ENCODE results near the gene C14orf180.

C14orf180 gene

DNA sequence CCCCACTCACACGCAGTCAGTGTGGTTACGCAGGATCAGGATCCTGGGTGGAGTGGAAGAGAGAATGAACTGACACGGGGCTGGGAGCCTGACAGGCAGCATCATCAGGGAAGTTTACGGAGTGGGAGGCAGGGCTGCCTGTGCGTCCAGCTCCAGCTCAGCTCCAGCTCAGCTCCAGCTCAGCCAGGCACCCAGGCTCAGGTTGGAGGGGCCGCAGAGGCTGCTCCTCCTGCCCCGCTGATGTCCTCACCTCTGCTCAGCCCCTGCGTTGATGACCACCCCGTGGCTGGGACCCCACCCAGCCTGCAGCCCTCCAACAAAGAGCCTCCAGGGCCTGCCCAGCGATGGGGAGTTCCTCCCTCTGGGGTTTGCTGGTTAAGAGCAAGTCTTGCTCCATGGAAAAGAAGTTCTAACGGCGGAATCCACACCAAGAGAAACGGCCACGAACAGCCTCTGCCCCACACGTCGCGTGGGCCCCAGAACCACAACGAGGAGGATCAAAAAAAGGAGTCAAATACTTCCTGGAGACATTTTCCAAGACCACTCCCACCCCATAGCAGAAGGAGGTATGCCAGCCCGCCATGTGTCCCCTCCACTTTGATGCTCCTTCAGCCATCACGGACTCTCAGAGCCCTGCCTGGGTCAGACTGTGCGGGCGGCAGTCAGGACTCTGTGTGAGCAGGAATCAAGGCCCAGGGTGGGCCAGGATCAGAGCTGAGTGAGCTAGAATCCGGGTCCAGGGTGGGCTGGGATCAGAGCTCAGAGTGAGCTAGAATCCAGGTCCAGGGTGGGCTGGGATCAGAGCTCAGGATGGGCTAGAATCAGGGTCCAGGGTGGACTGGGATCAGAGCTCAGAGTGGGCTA lies 17.7 kb upstream of the C14orf180 start:
- no peak for DNase-seq

DNA sequence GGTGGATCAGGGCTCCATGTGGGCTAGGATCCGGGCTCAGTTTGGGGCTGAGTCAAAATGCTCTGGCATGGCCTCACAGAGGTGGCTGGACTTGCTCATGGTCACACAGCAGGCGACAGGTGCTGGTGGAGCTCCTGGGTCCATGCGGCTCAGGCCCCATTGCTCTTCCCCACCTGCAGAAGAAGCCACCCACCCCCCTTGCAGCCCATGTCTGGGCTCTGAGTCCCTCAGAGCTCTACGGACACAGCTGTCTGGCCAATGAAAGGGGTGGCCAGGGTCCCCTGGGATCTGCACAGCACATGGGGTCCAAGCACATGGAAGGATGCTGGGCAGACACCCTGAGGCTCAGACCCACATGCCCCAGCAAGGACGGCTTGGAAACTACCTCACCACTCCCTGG lies 17.0 kb upstream of the C14orf180 start:
- DNase-seq = no peak

DNA sequence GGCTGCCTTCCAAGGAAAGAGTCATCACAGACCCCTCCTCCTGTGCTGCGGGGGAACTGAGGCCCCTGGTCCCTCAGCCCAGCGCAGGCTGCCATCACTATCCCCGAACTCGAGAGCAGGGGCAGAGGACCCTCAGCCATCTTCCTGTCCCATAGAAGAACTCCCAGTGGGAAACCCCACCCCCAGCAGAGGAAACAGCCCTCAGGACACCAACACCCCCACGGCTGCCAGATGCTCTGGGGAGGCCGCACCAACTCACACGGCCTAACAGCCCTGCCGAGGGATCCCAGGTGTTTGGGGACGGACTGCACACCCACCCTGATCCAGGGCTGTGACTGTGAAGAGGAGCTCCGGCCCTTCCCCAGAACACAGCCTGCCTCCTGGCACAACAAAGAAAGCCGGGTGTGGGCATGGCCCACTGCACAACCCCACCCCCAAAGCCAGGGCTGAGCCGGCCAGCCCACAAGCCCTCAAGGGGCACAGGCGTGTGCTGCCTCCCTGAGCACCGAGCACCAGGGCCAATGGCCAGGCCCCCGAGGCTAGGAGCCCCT lies 16.3 kb upstream of the C14orf180 start:
- no peak for DNase-seq

DNA sequence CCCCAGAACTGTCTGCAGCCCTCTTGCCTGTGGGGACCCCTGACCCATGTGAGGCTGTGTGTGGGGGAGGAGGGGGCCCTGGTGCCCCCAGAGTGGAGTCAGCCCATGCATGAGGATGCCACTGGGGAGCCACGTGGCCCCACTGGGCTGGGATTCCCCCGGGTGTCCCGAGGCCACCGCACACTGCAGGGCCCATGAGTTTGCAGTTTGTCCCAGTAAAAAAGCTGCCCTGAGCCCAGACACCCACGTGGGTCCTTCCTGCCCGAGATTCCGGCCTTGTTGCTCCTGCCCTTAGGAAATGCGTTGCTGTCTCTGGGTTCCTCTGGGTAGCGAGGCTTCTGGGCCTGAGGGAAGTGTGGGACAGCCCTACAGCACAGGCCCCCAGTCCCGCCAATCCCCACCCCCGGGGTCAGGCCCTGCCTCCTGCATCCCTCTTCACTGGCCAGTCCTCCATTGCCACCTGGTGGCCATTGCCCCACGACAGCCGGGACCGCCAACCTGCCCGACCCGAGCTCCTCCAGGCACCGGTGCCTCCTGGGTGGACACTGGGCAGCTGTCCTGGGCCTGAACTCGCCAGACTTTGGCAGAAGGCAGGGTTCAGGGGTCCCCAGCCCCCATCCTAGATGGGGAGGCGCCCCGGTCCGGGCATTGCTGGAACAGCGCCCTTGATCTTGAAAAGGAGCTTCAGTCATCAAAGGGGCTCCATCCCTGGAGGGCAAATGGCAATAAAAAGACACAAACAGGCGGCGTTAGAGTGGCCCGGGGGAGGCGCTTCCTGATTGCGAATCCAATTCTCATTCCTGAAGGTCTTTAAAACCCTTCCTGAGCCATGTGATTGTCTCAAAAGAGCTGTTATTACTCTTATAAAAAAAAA lies 15.6 kb upstream of the C14orf180 start:
- peak; percentile 86 for DNase-seq

DNA sequence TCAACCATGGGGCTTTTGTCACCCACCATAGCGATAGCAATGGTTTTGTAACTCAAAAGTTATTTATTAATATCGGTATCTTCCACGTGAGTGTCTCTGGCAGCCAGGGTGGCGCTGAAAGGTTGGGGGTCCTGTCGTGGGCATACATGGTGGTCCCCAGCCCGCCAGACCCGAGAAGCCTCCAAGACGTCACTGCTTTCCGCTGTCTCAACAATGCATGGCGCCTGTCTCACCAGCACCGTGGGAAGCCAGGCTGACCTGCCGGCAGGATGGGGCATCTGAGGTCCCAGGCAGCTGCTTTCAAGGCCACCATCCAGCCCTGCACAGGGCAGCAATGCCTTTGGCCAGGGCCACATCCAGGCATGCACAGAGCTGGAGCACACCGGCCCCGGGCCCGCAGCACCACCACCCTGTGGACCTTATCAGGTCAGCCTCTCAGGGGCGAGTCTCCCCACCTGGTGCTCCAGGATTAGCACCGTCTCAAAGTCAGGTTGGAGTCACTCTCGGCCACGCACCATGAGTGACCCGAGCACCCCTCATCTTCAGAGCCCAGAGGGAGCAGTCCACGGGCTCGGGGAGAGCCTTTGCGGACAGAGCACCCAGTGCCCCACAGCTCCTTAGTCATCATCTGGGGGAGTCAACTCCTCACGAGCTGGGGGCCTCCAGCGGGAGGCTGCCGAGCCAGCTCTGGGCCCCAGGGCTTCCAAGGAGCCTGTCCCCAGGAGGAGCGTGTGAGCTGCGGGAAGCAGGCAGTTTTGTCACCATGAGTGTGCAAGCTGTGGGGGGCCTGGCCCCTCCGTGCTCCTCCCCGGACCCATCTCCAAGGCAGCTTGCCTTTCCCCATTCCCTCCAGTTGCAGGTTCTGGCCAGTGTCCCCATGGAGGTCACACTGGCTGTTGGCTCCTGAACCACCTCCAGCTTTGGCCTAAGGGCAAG lies 14.6 kb upstream of the C14orf180 start:
- DNase-seq = no peak

DNA sequence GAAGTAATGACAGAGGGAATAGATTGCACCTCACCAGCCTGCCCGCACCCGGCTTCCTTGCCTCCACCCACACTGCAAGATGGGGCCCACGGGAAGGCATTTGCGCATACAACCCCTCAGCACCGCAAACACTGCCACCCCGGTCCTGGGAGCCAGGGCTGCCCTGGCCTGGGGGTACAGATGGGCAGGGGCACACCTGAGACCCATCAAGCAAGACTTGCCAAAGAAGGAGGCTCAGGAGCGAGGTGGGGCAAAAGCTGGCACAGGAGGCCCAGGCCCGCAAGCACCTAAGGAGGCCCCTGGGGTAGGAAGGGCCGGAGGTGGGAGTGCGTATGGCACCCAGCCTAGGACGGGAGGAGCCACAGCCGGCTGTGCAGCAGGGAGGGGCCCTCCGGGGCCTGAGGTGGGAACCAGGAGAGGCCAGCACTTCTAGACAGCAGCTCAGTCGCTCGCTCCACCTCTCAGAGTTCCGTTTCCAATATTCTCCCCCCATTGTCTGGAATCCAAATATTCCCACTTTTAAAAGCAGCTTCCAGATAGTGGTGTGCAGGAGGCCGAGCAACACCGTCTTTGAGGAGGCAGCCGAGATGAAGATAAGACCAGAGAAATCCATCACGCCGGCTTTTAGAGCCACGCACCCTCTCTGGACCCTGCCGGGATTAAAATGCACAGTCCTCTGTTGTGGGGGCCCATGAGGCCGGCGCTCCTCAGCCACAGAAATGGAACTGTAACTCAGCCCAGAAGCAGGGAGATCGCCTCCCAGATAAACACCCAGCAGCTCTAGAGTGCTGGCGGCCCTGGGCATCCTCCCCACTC lies 12.2 kb upstream of the C14orf180 start:
- no peak for DNase-seq

DNA sequence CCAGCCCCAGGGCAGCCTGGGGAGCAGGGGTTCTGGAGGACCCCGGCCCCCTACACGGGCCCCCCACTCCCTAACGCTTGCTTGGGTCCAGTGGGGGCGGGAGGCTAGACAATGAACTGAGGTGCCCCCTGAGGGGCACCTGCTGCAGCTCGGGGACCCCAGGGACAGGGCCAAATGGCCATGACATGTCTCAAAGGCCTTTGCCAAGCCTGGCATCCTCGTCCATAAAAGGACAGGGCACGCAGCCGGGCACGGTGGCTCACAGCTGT lies 11.7 kb upstream of the C14orf180 start:
- no peak for DNase-seq

DNA sequence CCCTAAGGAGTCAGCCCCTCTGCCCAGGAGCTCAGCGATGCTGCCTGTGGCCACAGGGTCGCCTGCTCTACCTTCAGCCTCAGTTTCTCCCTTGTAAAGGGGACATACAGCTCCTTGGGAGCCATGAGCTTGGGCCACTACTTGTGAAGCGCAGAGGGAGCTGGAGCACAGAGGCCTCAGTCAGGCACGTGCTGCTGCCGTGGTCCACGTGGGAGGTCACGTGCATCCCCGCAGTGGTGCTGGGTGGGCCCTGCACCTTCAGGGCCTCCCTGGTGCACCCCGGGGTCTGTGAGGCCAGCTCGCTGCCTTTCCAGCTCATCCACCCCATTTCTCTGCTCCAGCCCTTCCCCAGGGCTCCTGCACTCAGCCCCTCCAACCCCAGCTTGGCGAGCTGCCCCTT lies 10.9 kb upstream of the C14orf180 start:
- DNase-seq = no peak

DNA sequence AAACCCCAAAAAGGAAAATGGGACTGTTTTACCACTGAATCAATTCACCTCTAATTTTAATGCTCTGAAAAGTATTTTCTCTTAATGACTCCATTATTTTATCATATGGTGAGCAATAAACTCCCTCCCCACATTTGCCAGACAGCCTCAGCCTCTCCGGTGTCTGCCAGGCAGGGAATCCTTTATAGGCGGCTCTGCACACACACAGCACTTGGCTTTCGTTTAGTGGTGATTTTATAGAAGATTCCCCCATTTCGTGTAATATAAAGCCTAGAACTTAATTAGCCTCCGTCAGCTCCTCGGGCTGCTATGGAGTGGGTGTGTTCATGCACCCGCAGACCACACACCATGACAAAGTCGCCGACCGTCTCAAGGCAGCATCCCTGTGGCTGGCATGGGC lies 10.1 kb upstream of the C14orf180 start:
- no peak for DNase-seq

DNA sequence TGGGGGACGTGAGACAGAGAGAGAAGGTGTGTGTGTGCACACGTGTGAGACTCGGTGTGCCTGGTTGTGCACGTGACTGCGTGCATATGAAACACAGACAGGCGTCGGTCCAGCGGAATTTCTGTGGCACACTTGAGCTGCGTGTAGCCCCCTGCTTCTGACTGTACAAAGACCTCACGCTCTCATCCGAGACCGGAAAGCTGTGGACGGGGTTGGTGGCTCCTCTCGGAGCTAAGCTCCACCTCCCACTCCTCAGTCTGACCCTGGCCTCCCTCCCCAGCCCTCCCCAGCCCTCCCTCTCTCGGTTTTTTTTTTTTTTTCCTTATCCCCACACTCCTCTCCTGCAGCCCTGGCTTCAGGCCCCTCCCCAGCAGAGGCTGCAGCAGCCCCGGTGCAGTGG lies 8.3 kb upstream of the C14orf180 start:
- DNase-seq = no peak

DNA sequence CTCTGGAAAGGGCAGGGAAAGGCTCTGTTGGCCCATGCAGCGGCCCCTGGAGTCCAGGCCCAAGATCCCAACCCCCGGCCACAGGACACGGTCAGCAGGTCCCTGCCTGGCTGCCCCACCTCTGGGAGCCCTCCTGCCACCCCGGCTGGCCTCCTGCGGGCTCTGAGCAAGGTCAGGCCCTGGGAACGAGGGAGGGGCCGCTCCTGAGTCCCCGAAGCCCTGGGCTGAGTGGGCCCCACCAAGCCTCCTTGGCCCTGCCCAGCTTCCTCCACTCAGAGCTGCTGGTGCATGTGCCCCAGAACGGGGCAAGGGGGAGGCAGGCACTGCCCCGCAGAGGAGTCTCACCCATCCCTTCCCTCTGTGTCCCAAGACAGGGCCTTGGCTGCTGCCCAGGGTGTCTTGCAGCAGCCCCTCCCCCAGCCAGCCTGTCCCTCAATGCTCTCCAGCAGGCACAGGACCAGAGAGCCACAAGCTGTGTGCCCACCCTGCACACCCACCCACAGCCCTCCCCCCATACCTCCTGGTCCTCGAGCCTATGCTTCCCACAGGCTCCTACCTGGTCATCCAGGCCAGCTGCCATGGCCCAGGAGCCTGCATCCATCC lies 7.4 kb upstream of the C14orf180 start:
- DNase-seq = no peak

DNA sequence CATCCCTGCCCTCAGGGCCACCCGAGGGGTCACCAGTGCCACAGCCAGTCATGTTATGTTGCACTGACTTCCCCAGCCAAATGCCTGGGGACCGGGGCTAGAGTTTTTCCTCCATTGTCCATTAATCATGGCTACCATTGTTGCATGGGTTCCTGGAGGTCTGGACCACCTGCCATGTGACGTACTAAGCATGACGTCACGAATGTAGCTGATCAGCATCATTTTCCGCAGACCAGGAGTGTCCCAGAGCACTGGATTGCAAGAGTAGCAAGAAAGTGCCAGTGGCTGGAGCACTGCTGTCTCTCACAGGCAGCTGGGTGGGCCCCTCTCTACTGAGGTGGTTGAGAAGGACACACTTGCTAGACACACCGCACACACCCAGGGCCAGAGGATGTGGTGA lies 6.9 kb upstream of the C14orf180 start:
- DNase-seq = no peak

DNA sequence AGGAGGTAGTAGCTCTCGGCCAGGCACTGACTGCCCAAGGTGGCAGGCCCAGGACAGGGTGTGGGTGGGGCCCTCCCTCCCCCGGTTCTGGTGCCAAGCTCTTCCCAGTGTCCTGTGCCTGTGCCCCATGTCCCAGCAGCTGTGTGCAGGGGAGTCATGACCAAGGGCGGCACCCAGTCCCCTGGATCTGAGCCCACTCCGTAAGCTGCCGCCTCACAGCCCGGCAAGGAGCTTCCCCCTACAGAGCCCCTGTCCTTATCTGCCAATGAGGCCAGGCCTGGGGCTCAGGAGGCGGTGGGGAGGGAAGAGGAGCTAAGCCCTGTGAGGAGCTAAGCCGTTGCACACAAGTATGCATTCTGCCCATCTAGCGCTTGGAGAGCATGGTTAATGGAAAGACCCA lies 5.6 kb upstream of the C14orf180 start:
- no peak for DNase-seq

DNA sequence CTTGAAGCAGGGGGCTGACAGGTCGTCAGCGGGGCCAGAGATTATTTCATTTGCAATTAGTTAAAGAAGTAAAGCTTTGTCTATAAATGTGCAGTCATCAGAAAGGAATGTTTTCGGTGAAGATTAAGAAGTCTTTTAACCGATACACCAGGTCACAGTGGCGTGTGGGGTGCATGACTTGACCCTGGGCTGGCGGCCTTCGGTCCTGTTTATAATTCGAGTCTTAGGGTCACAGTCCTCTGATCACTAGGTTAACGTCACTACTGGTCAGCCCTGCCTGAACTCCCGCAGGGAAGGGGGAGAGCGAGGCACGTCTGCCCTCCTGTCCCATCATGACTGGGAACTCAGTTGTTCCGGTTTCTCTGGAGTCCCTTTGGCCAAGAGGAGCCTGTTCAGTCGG lies 5.0 kb upstream of the C14orf180 start:
- DNase-seq = no peak

DNA sequence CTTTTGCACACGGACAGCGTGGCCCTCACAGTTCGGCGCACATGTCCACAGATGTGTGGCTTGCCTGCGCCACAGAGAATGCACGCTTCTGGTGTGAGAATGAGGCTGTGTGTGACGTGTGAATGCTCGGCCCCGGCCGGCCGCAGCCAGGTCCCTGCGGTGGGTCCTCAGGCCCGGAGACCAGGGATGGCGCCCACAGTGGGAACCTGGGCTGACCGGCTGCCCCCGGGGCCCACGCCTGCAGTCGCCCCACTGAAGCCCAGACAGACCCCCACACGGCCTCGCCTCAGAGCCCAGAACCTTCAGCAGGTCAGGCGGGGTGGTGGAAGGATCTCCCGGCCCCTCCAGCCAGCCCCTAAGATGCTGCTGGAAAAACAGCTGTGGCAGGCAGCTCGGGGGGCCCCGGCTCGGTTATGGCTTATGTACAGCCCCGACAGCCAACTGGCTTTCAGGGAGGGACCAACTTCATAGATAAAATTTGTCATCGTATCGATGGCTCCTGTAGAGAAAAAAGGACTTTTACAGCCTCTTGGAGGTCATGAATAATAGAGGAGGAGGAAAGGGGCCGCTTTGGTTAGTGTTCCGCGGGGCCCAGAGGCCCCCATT lies 4.5 kb upstream of the C14orf180 start:
- DNase-seq = no peak

DNA sequence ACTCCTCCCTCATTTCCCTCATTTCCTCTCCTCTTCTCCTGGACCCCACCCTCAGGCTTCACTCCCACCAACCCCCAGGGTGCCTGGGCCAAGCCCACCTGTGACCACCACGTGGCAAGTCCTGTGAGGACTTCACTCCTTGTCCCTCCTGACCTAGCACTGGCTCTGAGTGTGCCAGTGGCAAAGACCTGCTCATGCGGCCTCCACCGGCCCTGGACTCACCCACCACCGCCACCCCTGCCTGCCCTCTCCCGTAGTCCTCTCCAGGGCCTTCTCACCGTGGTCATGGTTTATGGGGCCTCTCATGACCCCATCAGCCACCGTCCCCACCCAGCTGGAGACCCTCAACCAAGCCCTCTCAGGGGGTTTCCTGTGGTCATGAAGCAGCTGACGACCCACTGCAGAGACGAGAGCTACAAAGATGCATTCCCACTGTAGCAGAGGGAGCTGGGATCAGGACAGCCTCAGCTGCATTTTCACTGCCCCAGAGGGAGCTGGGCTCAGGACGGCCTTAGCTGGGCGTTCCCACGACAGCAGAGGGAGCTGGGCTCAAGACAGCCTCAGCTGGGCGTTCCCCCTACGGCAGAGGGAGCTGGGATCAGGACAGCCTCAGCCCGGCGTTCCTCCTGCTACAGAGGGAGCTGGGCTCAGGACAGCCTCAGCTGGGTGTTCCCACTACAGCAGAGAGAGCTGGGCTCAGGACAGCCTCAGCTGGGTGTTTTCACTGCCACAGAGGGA lies 3.2 kb upstream of the C14orf180 start:
- DNase-seq = no peak

DNA sequence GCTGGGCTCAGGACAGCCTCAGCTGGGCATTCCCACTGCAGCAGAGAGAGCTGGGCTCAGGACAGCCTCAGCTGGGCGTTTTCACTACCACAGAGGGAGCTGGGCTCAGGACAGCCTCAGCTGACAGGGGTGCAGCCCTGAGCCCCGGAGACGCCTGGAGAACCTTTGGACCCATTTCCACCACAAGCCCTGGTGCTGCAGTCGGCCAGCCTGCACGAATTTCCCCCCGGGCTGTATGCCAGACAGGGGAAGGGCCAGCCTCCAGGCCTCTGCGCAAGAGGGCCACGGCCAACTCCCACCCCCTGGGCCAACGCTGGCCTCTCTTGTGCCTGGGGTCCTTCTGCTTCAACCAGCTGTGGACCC lies 2.6 kb upstream of the C14orf180 start:
- no peak for DNase-seq

DNA sequence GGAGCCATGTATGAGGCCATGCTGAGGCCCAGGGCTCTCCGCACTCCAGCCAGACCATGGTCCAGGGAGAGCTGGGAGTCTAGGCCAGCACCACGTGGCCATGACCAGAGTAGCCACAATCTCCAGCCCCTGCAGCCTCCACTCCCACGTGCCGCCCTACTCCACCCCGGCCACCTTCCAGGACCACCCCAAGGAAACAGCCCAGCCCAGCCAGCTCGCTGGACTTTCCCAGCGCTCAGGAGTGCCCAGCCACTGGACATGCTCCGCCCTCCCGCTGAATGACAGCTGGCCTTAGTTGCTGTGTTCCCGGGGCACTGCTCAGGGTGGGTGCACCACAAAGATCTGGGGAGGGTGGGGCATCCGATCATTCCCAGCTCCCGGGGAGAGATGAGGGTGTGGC lies 2.1 kb upstream of the C14orf180 start:
- no peak for DNase-seq

DNA sequence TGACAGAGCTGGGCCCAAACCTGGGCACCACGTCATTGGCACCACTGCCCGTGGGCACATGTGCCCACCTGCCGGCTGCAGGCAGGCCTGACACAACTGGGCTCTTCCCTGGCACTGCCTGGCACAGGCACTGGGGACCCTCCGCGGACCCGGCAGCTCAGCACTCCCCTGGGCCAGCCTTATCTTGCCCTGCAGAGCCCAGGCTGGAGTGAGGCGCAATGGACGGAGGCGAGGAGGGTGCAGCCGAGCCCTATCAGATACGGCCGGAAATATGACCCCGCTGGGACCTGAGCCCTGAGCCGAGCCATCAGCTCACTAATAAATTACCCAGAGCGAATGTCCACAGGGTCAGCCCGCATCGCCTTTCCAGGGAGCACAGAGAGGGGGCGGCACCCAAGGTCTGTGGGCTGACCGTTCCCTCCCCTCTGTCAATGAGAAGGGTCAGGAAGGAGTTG lies 1.7 kb upstream of the C14orf180 start:
- no peak for DNase-seq

DNA sequence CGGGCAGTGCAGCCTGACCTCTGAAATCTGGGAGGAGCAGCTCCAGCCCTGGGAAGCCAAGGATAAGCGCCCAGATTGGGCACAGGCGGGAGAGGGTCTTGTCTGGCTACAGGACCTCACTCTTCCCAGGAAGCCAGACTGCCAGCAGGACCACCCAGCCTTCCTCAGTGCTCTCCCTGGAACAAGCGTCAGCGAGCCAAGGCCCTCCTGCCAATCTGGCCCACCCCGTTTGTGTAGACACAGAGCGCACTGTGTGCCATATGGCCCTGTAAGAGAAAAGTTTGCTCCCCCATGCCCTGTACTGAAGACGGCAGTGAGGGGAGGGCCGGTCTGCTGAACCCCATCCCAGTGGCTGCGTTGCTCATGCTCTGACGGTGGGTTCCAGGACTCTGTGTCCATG lies 1.2 kb upstream of the C14orf180 start:
- DNase-seq = no peak
